DMS79 (cell line): Measurements from ENCODE around the gene DRICH1.
"Not testable (repeated sequence)": the region's sequence is repeated elsewhere in the genome, so short reads cannot be mapped to it uniquely, and the experiment has no call there.

ENCODE experiments used
- DNase-seq: peaks from one replicate; lab custom pipeline; 2025; lab: John Stamatoyannopoulos, UW

Gene DRICH1

GRCh38 chr22:23632178-23632577 lies at the start of gene DRICH1:
TSS of gene DRICH1 (minus strand) at chr22:23632321. CDS start at chr22:23632023, 298 bp downstream.
- no peak for DNase-seq

GRCh38 chr22:23681026-23681809 lies 49.1 kb upstream of the DRICH1 start:
- DNase-seq = no peak

GRCh38 chr22:23678133-23678532 lies 46.0 kb upstream of the DRICH1 start:
- DNase-seq = no peak

- DNase-seq = no peak
These were observed 45.5 kb upstream of the DRICH1 start for GRCh38 chr22:23677701-23677995.

- DNase-seq = not testable (repeated sequence)
These were observed 45.0 kb upstream of the DRICH1 start for GRCh38 chr22:23676841-23677700.

- no peak for DNase-seq
These were observed 43.6 kb upstream of the DRICH1 start for GRCh38 chr22:23675502-23676415.

- DNase-seq = not testable (repeated sequence)
These were observed 42.9 kb upstream of the DRICH1 start for GRCh38 chr22:23674886-23675501.

GRCh38 chr22:23673826-23674690 lies 41.9 kb upstream of the DRICH1 start:
- no peak for DNase-seq

GRCh38 chr22:23673050-23673620 lies 41.0 kb upstream of the DRICH1 start:
- no peak for DNase-seq

GRCh38 chr22:23672307-23673049 lies 40.4 kb upstream of the DRICH1 start:
- not testable (repeated sequence) for DNase-seq

GRCh38 chr22:23671387-23671786 lies 39.3 kb upstream of the DRICH1 start:
- DNase-seq = not testable (repeated sequence)

- no peak for DNase-seq
These were observed 38.5 kb upstream of the DRICH1 start for GRCh38 chr22:23670378-23671295.

GRCh38 chr22:23660381-23660780 lies 28.3 kb upstream of the DRICH1 start:
- DNase-seq = not testable (repeated sequence)

GRCh38 chr22:23657727-23658126 lies 25.6 kb upstream of the DRICH1 start:
- no peak for DNase-seq

GRCh38 chr22:23655891-23656475 lies 23.9 kb upstream of the DRICH1 start:
- no peak for DNase-seq

GRCh38 chr22:23652711-23653110 lies 20.6 kb upstream of the DRICH1 start:
- DNase-seq = no peak

- DNase-seq = no peak
These were observed 20.2 kb upstream of the DRICH1 start for GRCh38 chr22:23652286-23652685.

GRCh38 chr22:23651676-23652075 lies 19.6 kb upstream of the DRICH1 start:
- DNase-seq = no peak
